Stimulated activated CD8-positive, alpha-beta memory T cell treated with anti-CD3 and anti-CD28 coated beads, Interleukin-7, amount 100 ng/mL, for 4 hours (primary cell): Measurements from ENCODE around the gene C16orf54.
A peak's percentile ranks its signal among the peaks of the same experiment; 100 is the strongest.
"Not testable (repeated sequence)": the region's sequence is repeated elsewhere in the genome, so short reads cannot be mapped to it uniquely, and the experiment has no call there.

ENCODE experiments used
- DNase-seq, 2 donors: peaks; one replicate each; pipeline ENCODE4 v3.0.0-alpha.2; 2020; ENCODE audit warnings: low read depth in 2 of 2

Gene C16orf54

GRCh38 chr16:29740630-29741015 lies 5.2 kb downstream of the C16orf54 start:
- DNase-seq, result not testable (repeated sequence)

- not testable (repeated sequence) for DNase-seq
Observed at GRCh38 chr16:29739927-29740629, 5.7 kb downstream of the C16orf54 start.

GRCh38 chr16:29738514-29738913 lies 7.3 kb downstream of the C16orf54 start:
- DNase-seq, result peak in 1 of 2 donors; percentile 30

GRCh38 chr16:29737713-29738112 lies 8.1 kb downstream of the C16orf54 start:
- no peak for DNase-seq

GRCh38 chr16:29736764-29737163 lies 9.0 kb downstream of the C16orf54 start:
- DNase-seq, result no peak

- no peak for DNase-seq
Observed at GRCh38 chr16:29736112-29736511, 9.7 kb downstream of the C16orf54 start.

- no peak for DNase-seq
Observed at GRCh38 chr16:29734786-29735185, 11.0 kb downstream of the C16orf54 start.

- DNase-seq, result peak; percentile 36 to 43
Observed at GRCh38 chr16:29731768-29732601, 13.8 kb downstream of the C16orf54 start.

- DNase-seq, result no peak
Observed at GRCh38 chr16:29730649-29731048, 15.1 kb downstream of the C16orf54 start.

- DNase-seq, result no peak
Observed at GRCh38 chr16:29729116-29729521, 16.7 kb downstream of the C16orf54 start.

- DNase-seq, result no peak
Observed at GRCh38 chr16:29727452-29727851, 18.3 kb downstream of the C16orf54 start.

GRCh38 chr16:29726845-29727377 lies 18.9 kb downstream of the C16orf54 start:
- no peak for DNase-seq

- DNase-seq, result not testable (repeated sequence)
Observed at GRCh38 chr16:29721167-29721879, 24.5 kb downstream of the C16orf54 start.

- no peak for DNase-seq
Observed at GRCh38 chr16:29720703-29721102, 25.1 kb downstream of the C16orf54 start.

GRCh38 chr16:29719063-29719462 lies 26.7 kb downstream of the C16orf54 start:
- DNase-seq, result no peak

GRCh38 chr16:29717113-29717512 lies 28.7 kb downstream of the C16orf54 start:
- no peak for DNase-seq

GRCh38 chr16:29714972-29715371 lies 30.8 kb downstream of the C16orf54 start:
- DNase-seq, result no peak

- DNase-seq, result no peak
Observed at GRCh38 chr16:29714396-29714795, 31.4 kb downstream of the C16orf54 start.

GRCh38 chr16:29712809-29713208 lies 33.0 kb downstream of the C16orf54 start:
- DNase-seq, result no peak

- peak in 1 of 2 donors; percentile 24 for DNase-seq
Observed at GRCh38 chr16:29710227-29711219, 35.3 kb downstream of the C16orf54 start.

GRCh38 chr16:29709657-29710056 lies 36.1 kb downstream of the C16orf54 start:
- not testable (repeated sequence) for DNase-seq
